ENCODE data around the gene PYGO1. TPM values are rescaled to one million over a fixed set of nuclear protein-coding genes. Genes with fewer than 3 reads are reported as not detected.

Gene PYGO1
- total and polyA plus RNA-seq, 4 donors = 1.3 to 17.9 (median 4.7) TPM

- Histone ChIP-seq H3K36me3 (ENCODE audit: control insufficient read depth in 4 of 4, insufficient read depth in 4 of 4, low read length in 4 of 4) (no peaks in the 10 kb centered on the region), H3K9ac (ENCODE audit: insufficient read depth in 1 of 2, low read length in 2 of 2) (no peak overlapping the region), H3K27ac (ENCODE audit: low read depth in 1 of 2, low read length in 1 of 2) (no peak overlapping the region), H3K4me1 (ENCODE audit: control insufficient read depth in 5 of 5, insufficient read depth in 5 of 5, low read length in 5 of 5) (peaks cover 0 to 8% (median 3%) of the 10 kb centered on the region in 5 donors), H3K27me3 (ENCODE audit: control insufficient read depth in 3 of 3, insufficient read depth in 3 of 3, low read length in 2 of 3) (no peaks in the 10 kb centered on the region), H3K4me3 (no peak overlapping the region), H3K9me3 (ENCODE audit: control insufficient read depth in 4 of 4, insufficient read depth in 3 of 4, low read length in 3 of 4) (peaks cover 0 to 2% (median 0%) of the 10 kb centered on the region in 4 donors)
- TF ChIP-seq CTCF (IDR thresholded peaks at IDR 0.05; ENCODE audit: control extremely low read depth, extremely low read depth) = no peak
- DNase-seq = peak; percentile 49 to 95 (median 93)
- peak; percentile 39 for ATAC-seq (ENCODE audit: insufficient read depth, low FRiP score)
- 29 to 58% methylated on average over 4 of the region's 4 CpGs for WGBS, 2 donors
Measured at GRCh38 chr15:55530861-55531313, 57.3 kb downstream of the PYGO1 start.

- WGBS, 2 donors = 51 to 75% methylated on average over 4 of the region's 4 CpGs
- no peak for DNase-seq
- H3K4me3 ChIP-seq = no peak overlapping the region
- no peak for ATAC-seq (ENCODE audit: insufficient read depth, low FRiP score)
- no peaks in the 10 kb centered on the region for H3K36me3 ChIP-seq (ENCODE audit: control insufficient read depth in 4 of 4, insufficient read depth in 4 of 4, low read length in 4 of 4)
- H3K4me1 ChIP-seq (ENCODE audit: control insufficient read depth in 5 of 5, insufficient read depth in 5 of 5, low read length in 5 of 5) = peaks cover 0 to 4% (median 0%) of the 10 kb centered on the region in 5 donors
- H3K27me3 ChIP-seq (ENCODE audit: control insufficient read depth in 3 of 3, insufficient read depth in 3 of 3, low read length in 2 of 3) = no peaks in the 10 kb centered on the region
- no peak overlapping the region for H3K9ac ChIP-seq (ENCODE audit: insufficient read depth in 1 of 2, low read length in 2 of 2)
- no peak overlapping the region for H3K27ac ChIP-seq (ENCODE audit: low read depth in 1 of 2, low read length in 1 of 2)
- H3K9me3 ChIP-seq (ENCODE audit: control insufficient read depth in 4 of 4, insufficient read depth in 3 of 4, low read length in 3 of 4) = no peaks in the 10 kb centered on the region
- TF ChIP-seq CTCF (IDR thresholded peaks at IDR 0.05; ENCODE audit: control extremely low read depth, extremely low read depth) = no peak
Measured at GRCh38 chr15:55528812-55529211, 59.3 kb downstream of the PYGO1 start.

- 90 to 94% methylated on average over 1 of the region's 1 CpG for WGBS, 2 donors
- H3K9ac ChIP-seq (ENCODE audit: insufficient read depth in 1 of 2, low read length in 2 of 2) = no peak overlapping the region
- TF ChIP-seq CTCF (IDR thresholded peaks at IDR 0.05; ENCODE audit: control extremely low read depth, extremely low read depth) = no peak
- H3K4me1 ChIP-seq (ENCODE audit: control insufficient read depth in 5 of 5, insufficient read depth in 5 of 5, low read length in 5 of 5) = peaks cover 0 to 4% (median 0%) of the 10 kb centered on the region in 5 donors
- no peaks in the 10 kb centered on the region for H3K27me3 ChIP-seq (ENCODE audit: control insufficient read depth in 3 of 3, insufficient read depth in 3 of 3, low read length in 2 of 3)
- ATAC-seq (ENCODE audit: insufficient read depth, low FRiP score) (no peak), DNase-seq (no peak)
- H3K36me3 ChIP-seq (ENCODE audit: control insufficient read depth in 4 of 4, insufficient read depth in 4 of 4, low read length in 4 of 4) = no peaks in the 10 kb centered on the region
- no peak overlapping the region for H3K4me3 ChIP-seq
- no peaks in the 10 kb centered on the region for H3K9me3 ChIP-seq (ENCODE audit: control insufficient read depth in 4 of 4, insufficient read depth in 3 of 4, low read length in 3 of 4)
- no peak overlapping the region for H3K27ac ChIP-seq (ENCODE audit: low read depth in 1 of 2, low read length in 1 of 2)
Measured at GRCh38 chr15:55527150-55527549, 61.0 kb downstream of the PYGO1 start.

- TF ChIP-seq CTCF (IDR thresholded peaks at IDR 0.05; ENCODE audit: control extremely low read depth, extremely low read depth) = peak; percentile 46
- peak in 2 of 3 donors; percentile 18 to 40 for DNase-seq
- WGBS, 2 donors = 32 to 37% methylated on average over 7 of the region's 7 CpGs
Measured at GRCh38 chr15:55526559-55527036, 61.5 kb downstream of the PYGO1 start.

More at GRCh38 chr15:55526559-55527036, 61.5 kb downstream of the PYGO1 start:
- ATAC-seq (ENCODE audit: insufficient read depth, low FRiP score) = peak; percentile 70
- H3K9me3 ChIP-seq (ENCODE audit: control insufficient read depth in 4 of 4, insufficient read depth in 3 of 4, low read length in 3 of 4) = no peaks in the 10 kb centered on the region
- H3K27ac ChIP-seq (ENCODE audit: low read depth in 1 of 2, low read length in 1 of 2) = no peak overlapping the region
- H3K36me3 ChIP-seq (ENCODE audit: control insufficient read depth in 4 of 4, insufficient read depth in 4 of 4, low read length in 4 of 4) = no peaks in the 10 kb centered on the region
- no peak overlapping the region for H3K4me3 ChIP-seq
- no peak overlapping the region for H3K9ac ChIP-seq (ENCODE audit: insufficient read depth in 1 of 2, low read length in 2 of 2)
- H3K4me1 ChIP-seq (ENCODE audit: control insufficient read depth in 5 of 5, insufficient read depth in 5 of 5, low read length in 5 of 5) = peaks cover 0 to 4% (median 0%) of the 10 kb centered on the region in 5 donors
- H3K27me3 ChIP-seq (ENCODE audit: control insufficient read depth in 3 of 3, insufficient read depth in 3 of 3, low read length in 2 of 3) = no peaks in the 10 kb centered on the region
